NCI-H187 treated with DMSO at 0.1 percent for 48 hours (cell line): ENCODE data around the gene LSR.

Experiments used
- DNase-seq: peaks from one replicate; lab custom pipeline; 2025; lab: John Stamatoyannopoulos, UW

Gene LSR

GRCh38 chr19:35303357-35303915, 54.6 kb downstream of the LSR start:
- no peak for DNase-seq

GRCh38 chr19:35304036-35304435, 55.2 kb downstream of the LSR start:
- no peak for DNase-seq

GRCh38 chr19:35305181-35305580, 56.4 kb downstream of the LSR start:
- no peak for DNase-seq

GRCh38 chr19:35306473-35307246, 57.9 kb downstream of the LSR start:
- no peak for DNase-seq

GRCh38 chr19:35307931-35308330, 59.1 kb downstream of the LSR start:
- DNase-seq: no peak

- no peak for DNase-seq
Observed at GRCh38 chr19:35308910-35309309, 60.1 kb downstream of the LSR start.

- no peak for DNase-seq
Observed at GRCh38 chr19:35309481-35310279, 60.9 kb downstream of the LSR start.

- no peak for DNase-seq
Observed at GRCh38 chr19:35310331-35310730, 61.5 kb downstream of the LSR start.

GRCh38 chr19:35310811-35311465, 62.1 kb downstream of the LSR start:
- DNase-seq: no peak

GRCh38 chr19:35311901-35312665, 63.3 kb downstream of the LSR start:
- no peak for DNase-seq

GRCh38 chr19:35313587-35313986, 64.8 kb downstream of the LSR start:
- DNase-seq: no peak

GRCh38 chr19:35314031-35314430, 65.2 kb downstream of the LSR start:
- no peak for DNase-seq

- DNase-seq: no peak
Observed at GRCh38 chr19:35314858-35315470, 66.2 kb downstream of the LSR start.

- no peak for DNase-seq
Observed at GRCh38 chr19:35315883-35316282, 67.1 kb downstream of the LSR start.

- DNase-seq: no peak
Observed at GRCh38 chr19:35316560-35316959, 67.8 kb downstream of the LSR start.
